ENCODE measurements around the gene NEXN. TPM values are rescaled to one million over a fixed set of nuclear protein-coding genes. Genes with fewer than 3 reads are reported as not detected.
A peak's percentile ranks its signal among the peaks of the same experiment; 100 is the strongest.

NEXN gene
- total RNA-seq (2021; fragmentation: NEBNext Ultra II Directional; extraction: Animal tissue kit (Norgen Biotek cat#: 25700)) = 2.6 and 2.9 TPM in 2 replicates
- 0.17 and 0.20 TPM in 2 replicates for polyA plus RNA-seq (2011; rRNA removed)
- polyA plus RNA-seq (2011; cell fraction: cytosol; rRNA removed) = 0.56 TPM
- 0.91 TPM for polyA plus RNA-seq (2011; cell fraction: nucleus; rRNA removed)
- 2.9 to 5.6 TPM (median 3.1 TPM) in 4 replicates for polyA plus RNA-seq (2012, experiment 1 of 2)
- 0.37 TPM for polyA plus RNA-seq (2012, experiment 2 of 2)
- 10.6 TPM for polyA plus RNA-seq (2013, experiment 1 of 2)
- polyA plus RNA-seq (2013, experiment 2 of 2) = 10.6 TPM
- polyA minus RNA-seq (2011; rRNA and poly(A)+ RNA removed) = 0.15 and 0.22 TPM in 2 replicates
- polyA minus RNA-seq (2011; cell fraction: cytosol; rRNA and poly(A)+ RNA removed) = 0.73 TPM
- 2.2 TPM for polyA minus RNA-seq (2011; cell fraction: nucleus; rRNA and poly(A)+ RNA removed)
- long read RNA-seq, experiment 1, partial matches to known transcripts = 0 of 2 reads
- long read RNA-seq, experiment 1, other reads (novel, unspliced or antisense) = 1 of 2 reads
- long read RNA-seq, experiment 2, partial matches to known transcripts = 8 of 11 reads
- long read RNA-seq, experiment 2, other reads (novel, unspliced or antisense) = 1 of 11 reads

GRCh38 chr1:77888081-77888780, at the start of gene NEXN:
TSS of gene NEXN (plus strand) at chr1:77888624. CDS start at chr1:77916107, 27,483 bp downstream.
- Histone ChIP-seq H2BK20ac (ENCODE audit: low read length) (peak within 1 kb of the TSS; percentile 48; the same call in 1 of the 2 replicates), H2AFZ (ENCODE audit: low read length) (peak within 1 kb of the TSS; percentile 71), H3K9ac (replicated peaks in 1 of 4; ENCODE audit: extremely low read depth in 1 of 4, low read depth in 3 of 4, low read length in 3 of 4) (peak within 1 kb of the TSS; percentile 63 to 80 (median 73)), H3K79me2 (ENCODE audit: control insufficient read depth in 1 of 2, insufficient read depth in 2 of 2, low read length in 2 of 2) (no peaks in the 10 kb centered on the region), H3K4me1 (replicated peaks in 1 of 4; ENCODE audit: control insufficient read depth in 3 of 4, insufficient read depth in 4 of 4, low read length in 3 of 4) (peaks cover 0 to 3% (median 0%) of the 10 kb centered on the region in 4 experiments; a peak in 1 of 7 replicates), H3K4me2 (ENCODE audit: insufficient read depth in 1 of 2, low read depth in 2 of 2, low read length in 2 of 2) (peak within 1 kb of the TSS; percentile 59 to 76), H2AK5ac (ENCODE audit: low read depth, low read length) (no peak within 1 kb of the TSS), H3K14ac (ENCODE audit: insufficient read length) (no peak within 1 kb of the TSS), H3K9me3 (ENCODE audit: insufficient read depth in 2 of 2, low read depth in 1 of 2, low read length in 1 of 2) (no peaks in the 10 kb centered on the region), H3K23ac (ENCODE audit: insufficient read length) (no peak within 1 kb of the TSS), H2BK5ac (ENCODE audit: low read depth, low read length) (peak within 1 kb of the TSS; percentile 82; the same call in 1 of the 2 replicates), H2BK12ac (ENCODE audit: low read depth, low read length) (peak within 1 kb of the TSS; percentile 94), H4K5ac (ENCODE audit: insufficient read length, low read depth, low read length) (peak within 1 kb of the TSS; percentile 50), H4K8ac (ENCODE audit: extremely low read depth, insufficient read depth, low read length) (peak within 1 kb of the TSS; percentile 97), H2BK120ac (replicated peaks; ENCODE audit: low read depth, low read length) (no peak within 1 kb of the TSS), H3K36me3 (ENCODE audit: control insufficient read depth in 2 of 4, insufficient read depth in 4 of 4, low read length in 3 of 4) (no peaks in the 10 kb centered on the region), H3K18ac (ENCODE audit: extremely low read depth, low read length) (peak within 1 kb of the TSS; percentile 86; the same call in 1 of the 2 replicates), H3K4ac (replicated peaks; ENCODE audit: insufficient read length, low read depth, low read length) (no peak within 1 kb of the TSS), H2BK15ac (ENCODE audit: low read length) (no peak within 1 kb of the TSS), H3K27me3 (replicated peaks in 1 of 4; ENCODE audit: control insufficient read depth in 3 of 4, extremely low read depth in 1 of 4, insufficient read depth in 3 of 4, low read length in 3 of 4) (no peaks in the 10 kb centered on the region), H3K27ac (ENCODE audit: low read depth, low read length) (peak within 1 kb of the TSS; percentile 46; the same call in 1 of the 2 replicates), H3K79me1 (ENCODE audit: low read depth, low read length) (no peaks in the 10 kb centered on the region), H3K56ac (replicated peaks; ENCODE audit: insufficient read length, low read depth, low read length) (peak within 1 kb of the TSS; percentile 89), H4K91ac (replicated peaks; ENCODE audit: insufficient read length, low read length) (peak within 1 kb of the TSS; percentile 88), H3K4me3 (ENCODE audit: extremely low read depth in 1 of 4, insufficient read depth in 2 of 4, low read depth in 3 of 4, low read length in 4 of 4) (peak within 1 kb of the TSS; percentile 70 to 93 (median 90)), H4K20me1 (replicated peaks in 1 of 2; ENCODE audit: control insufficient read depth in 1 of 2, insufficient read depth in 2 of 2, low read length in 2 of 2) (no peaks in the 10 kb centered on the region), H3K23me2 (ENCODE audit: low read depth, low read length) (peaks cover 5% of the 10 kb centered on the region)
- POLR2A ChIA-PET (ENCODE audit: partially characterized antibody) = interaction anchor here (0.6 to 2.2 kb wide), 17 partner anchors 8 to 205 kb away, joined by 3 to 11 read pairs (median 4); partner anchors contain the start of genes DNAJB4, FUBP1, MIGA1 and ZZZ3
- CTCF ChIA-PET (ENCODE audit: partially characterized antibody) = interaction anchor here (1.3 to 1.5 kb wide), 2 partner anchors 64 to 90 kb away, joined by 3 read pairs; no protein-coding TSS in a partner anchor
- WGBS, 2 experiments (ENCODE audit: extremely low coverage in 1 of 2, insufficient coverage in 1 of 2, insufficient read length in 1 of 2, insufficient replicate concordance in 2 of 2, low coverage in 1 of 2, low lambda C conversion rate in 2 of 2, missing lambda C conversion rate in 1 of 2) = 1% methylated on average over 36 of the region's 36 CpGs; no CpG with 5 or more reads in 1 of the 2 experiments
- FAIRE-seq = no peak
- peak; percentile 53 to 81 for DNase-seq (ENCODE audit: low read depth in 1 of 2, low spot score in 2 of 2)
- TF ChIP-seq KDM4A (IDR thresholded peaks at IDR 0.05; ENCODE audit: low read depth, low read length, severe bottlenecking) = peak; percentile 69
- TF ChIP-seq SP1 (IDR thresholded peaks at IDR 0.05; ENCODE audit: low read depth, low read length) = peak; percentile 33; the same call in 1 of the 2 replicates
- peak; percentile 94 for TF ChIP-seq TEAD4 (IDR thresholded peaks at IDR 0.05; ENCODE audit: low read depth, low read length)
- TF ChIP-seq EGR1 (IDR thresholded peaks at IDR 0.05; ENCODE audit: borderline replicate concordance, low read depth, low read length) = 0 out of 2 replicates have a peak, but pooled peaks have one; percentile 2
- TF ChIP-seq ATF3 (IDR thresholded peaks at IDR 0.05; ENCODE audit: insufficient read depth, low read depth, low read length) = no peak
- 0 out of 4 replicates have a peak, but pooled peaks of 1 of the 2 experiments have one; percentile 30 for TF ChIP-seq HDAC2 (IDR thresholded peaks at IDR 0.05; ENCODE audit: borderline replicate concordance in 1 of 2, low read depth in 2 of 2, low read length in 2 of 2)
- TF ChIP-seq EP300 (IDR thresholded peaks at IDR 0.05; ENCODE audit: borderline replicate concordance in 1 of 2, low read depth in 2 of 2, low read length in 2 of 2) = peak in 1 of 2 experiments; percentile 66; a peak in 1 of 3 replicates
